Muscle layer of duodenum (tissue), 2 donors: ENCODE results near the gene RFX3.

ENCODE experiments used
- H3K27ac ChIP-seq: one replicate; pipeline ENCODE4 v1.7.0; 2013; ENCODE audit warnings: mild to moderate bottlenecking, low read length
- H3K27me3 ChIP-seq: one replicate; pipeline ENCODE4 v1.7.0; 2013; ENCODE audit warnings: low read depth, mild to moderate bottlenecking, control low read depth, low read length
- H3K36me3 ChIP-seq, 2 donors: one replicate each; pipeline ENCODE4 v1.7.0; 2013; ENCODE audit warnings: low read length in 2 of 2, control low read depth in 1 of 2, mild to moderate bottlenecking in 1 of 2; ENCODE audit not compliant: insufficient read depth in 2 of 2, control insufficient read depth in 1 of 2
- H3K4me1 ChIP-seq, 2 donors: one replicate each; pipeline ENCODE4 v1.7.0; 2013; ENCODE audit warnings: low read length in 2 of 2, mild to moderate bottlenecking in 2 of 2, control low read depth in 1 of 2, moderate library complexity in 1 of 2; ENCODE audit not compliant: insufficient read depth in 2 of 2, control insufficient read depth in 1 of 2
- H3K4me3 ChIP-seq, 2 donors: one replicate each; pipeline ENCODE4 v1.7.0; 2013; ENCODE audit warnings: low read length in 2 of 2, low read depth in 1 of 2, mild to moderate bottlenecking in 1 of 2
- H3K9me3 ChIP-seq, 2 donors: one replicate each; pipeline ENCODE4 v1.7.0; 2013; ENCODE audit warnings: low read length in 2 of 2, control low read depth in 1 of 2, mild to moderate bottlenecking in 1 of 2; ENCODE audit not compliant: control insufficient read depth in 1 of 2
- donor health status: healthy.

RFX3 gene

GRCh38 chr9:3193791-3194190 is 332.0 kb downstream of the RFX3 start:
- Histone ChIP-seq H3K27me3 (no peaks in the 10 kb centered on the region), H3K9me3 (no peaks in the 10 kb centered on the region), H3K4me3 (no peak overlapping the region), H3K4me1 (no peaks in the 10 kb centered on the region), H3K36me3 (no peaks in the 10 kb centered on the region), H3K27ac (no peak overlapping the region)

GRCh38 chr9:3191715-3192114 is 334.1 kb downstream of the RFX3 start:
- H3K4me3 ChIP-seq = no peak overlapping the region
- H3K27me3 ChIP-seq = no peaks in the 10 kb centered on the region
- H3K36me3 ChIP-seq = no peaks in the 10 kb centered on the region
- H3K27ac ChIP-seq = no peak overlapping the region
- no peaks in the 10 kb centered on the region for H3K4me1 ChIP-seq
- no peaks in the 10 kb centered on the region for H3K9me3 ChIP-seq

- no peak overlapping the region for H3K27ac ChIP-seq
- no peaks in the 10 kb centered on the region for H3K27me3 ChIP-seq
- no peaks in the 10 kb centered on the region for H3K4me1 ChIP-seq
- H3K36me3 ChIP-seq = no peaks in the 10 kb centered on the region
- no peaks in the 10 kb centered on the region for H3K9me3 ChIP-seq
- no peak overlapping the region for H3K4me3 ChIP-seq
Observed at GRCh38 chr9:3189113-3189861, 336.5 kb downstream of the RFX3 start.

GRCh38 chr9:3186751-3187150 is 339.1 kb downstream of the RFX3 start:
- Histone ChIP-seq H3K9me3 (no peaks in the 10 kb centered on the region), H3K36me3 (no peaks in the 10 kb centered on the region), H3K4me3 (no peak overlapping the region), H3K4me1 (peaks cover 0 to under 1% of the 10 kb centered on the region in 2 donors), H3K27me3 (no peaks in the 10 kb centered on the region), H3K27ac (no peak overlapping the region)

- Histone ChIP-seq H3K4me3 (peak overlapping the region; percentile 13 to 58), H3K9me3 (no peaks in the 10 kb centered on the region), H3K4me1 (peaks cover 0 to 11% of the 10 kb centered on the region in 2 donors), H3K36me3 (no peaks in the 10 kb centered on the region), H3K27ac (no peak overlapping the region), H3K27me3 (peaks cover 5% of the 10 kb centered on the region)
Observed at GRCh38 chr9:3181049-3181953, 344.5 kb downstream of the RFX3 start.

GRCh38 chr9:3180696-3181048 is 345.1 kb downstream of the RFX3 start:
- H3K27me3 ChIP-seq = peaks cover 5% of the 10 kb centered on the region
- no peaks in the 10 kb centered on the region for H3K36me3 ChIP-seq
- peaks cover 0 to 11% of the 10 kb centered on the region in 2 donors for H3K4me1 ChIP-seq
- no peaks in the 10 kb centered on the region for H3K9me3 ChIP-seq
- no peak overlapping the region for H3K27ac ChIP-seq
- peak overlapping the region; percentile 13 to 58 for H3K4me3 ChIP-seq

GRCh38 chr9:3179711-3180110 is 346.1 kb downstream of the RFX3 start:
- Histone ChIP-seq H3K27me3 (peaks cover 5% of the 10 kb centered on the region), H3K27ac (no peak overlapping the region), H3K9me3 (no peaks in the 10 kb centered on the region), H3K4me3 (no peak overlapping the region), H3K36me3 (no peaks in the 10 kb centered on the region), H3K4me1 (peaks cover 0 to 11% of the 10 kb centered on the region in 2 donors)

- H3K4me1 ChIP-seq = peaks cover 0 to 11% of the 10 kb centered on the region in 2 donors
- no peaks in the 10 kb centered on the region for H3K36me3 ChIP-seq
- no peak overlapping the region for H3K4me3 ChIP-seq
- peaks cover 5% of the 10 kb centered on the region for H3K27me3 ChIP-seq
- no peaks in the 10 kb centered on the region for H3K9me3 ChIP-seq
- H3K27ac ChIP-seq = no peak overlapping the region
Observed at GRCh38 chr9:3177936-3178335, 347.9 kb downstream of the RFX3 start.

GRCh38 chr9:3177146-3177761 is 348.5 kb downstream of the RFX3 start:
- H3K4me1 ChIP-seq = peaks cover 0 to 11% of the 10 kb centered on the region in 2 donors
- H3K4me3 ChIP-seq = no peak overlapping the region
- no peaks in the 10 kb centered on the region for H3K9me3 ChIP-seq
- H3K27me3 ChIP-seq = peaks cover 5% of the 10 kb centered on the region
- no peak overlapping the region for H3K27ac ChIP-seq
- no peaks in the 10 kb centered on the region for H3K36me3 ChIP-seq

GRCh38 chr9:3173374-3173773 is 352.4 kb downstream of the RFX3 start:
- Histone ChIP-seq H3K27me3 (no peaks in the 10 kb centered on the region), H3K9me3 (no peaks in the 10 kb centered on the region), H3K4me3 (no peak overlapping the region), H3K4me1 (no peaks in the 10 kb centered on the region), H3K27ac (no peak overlapping the region), H3K36me3 (no peaks in the 10 kb centered on the region)

- Histone ChIP-seq H3K36me3 (no peaks in the 10 kb centered on the region), H3K9me3 (no peaks in the 10 kb centered on the region), H3K27ac (no peak overlapping the region), H3K4me1 (no peaks in the 10 kb centered on the region), H3K4me3 (no peak overlapping the region), H3K27me3 (no peaks in the 10 kb centered on the region)
Observed at GRCh38 chr9:3170819-3171218, 355.0 kb downstream of the RFX3 start.
